Measurements from ENCODE around the gene ZNF277. TPM values are rescaled to one million over a fixed set of nuclear protein-coding genes. Genes with fewer than 3 reads are reported as not detected.

Gene ZNF277
- total RNA-seq, 4 donors from 2014 or later, result 19.5 to 27.1 (median 25.7) TPM

DNA sequence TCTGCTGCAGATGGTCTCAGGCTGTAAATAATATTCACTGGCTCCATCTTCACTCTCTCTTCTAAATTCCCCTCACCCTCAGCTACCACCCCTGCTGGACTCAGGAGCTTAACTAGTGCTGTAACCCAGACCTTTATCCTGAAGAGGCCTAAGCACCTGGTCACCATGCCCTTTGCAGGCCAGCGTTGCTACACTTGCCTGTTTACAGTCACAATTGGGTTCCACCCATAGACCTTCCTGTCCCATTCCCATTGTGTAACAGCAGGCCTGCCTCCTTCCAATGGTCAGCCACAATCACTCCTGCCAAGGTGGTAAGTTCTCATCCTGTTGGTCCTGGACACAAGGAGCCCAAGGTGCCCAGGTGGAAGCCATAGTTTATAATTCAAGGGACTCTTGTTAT is 157.9 kb downstream of the ZNF277 start:
- DNase-seq (ENCODE audit: extremely low spot score), result no peak
- Histone ChIP-seq H3K9me3 (no peaks in the 10 kb centered on the region), H3K27ac (replicated peaks in 1 of 4) (no peak overlapping the region), H3K4me1 (peaks cover 0 to 14% (median 1%) of the 10 kb centered on the region in 4 donors), H3K27me3 (no peaks in the 10 kb centered on the region), H3K4me3 (no peak overlapping the region), H3K36me3 (no peaks in the 10 kb centered on the region)
- WGBS, result 100% methylated on average over 1 of the region's 1 CpG
- TF ChIP-seq EP300 (IDR thresholded peaks at IDR 0.05), result no peak
- TF ChIP-seq POLR2A (IDR thresholded peaks at IDR 0.05; ENCODE audit: low read depth), result no peak
- TF ChIP-seq, protein P1, sequence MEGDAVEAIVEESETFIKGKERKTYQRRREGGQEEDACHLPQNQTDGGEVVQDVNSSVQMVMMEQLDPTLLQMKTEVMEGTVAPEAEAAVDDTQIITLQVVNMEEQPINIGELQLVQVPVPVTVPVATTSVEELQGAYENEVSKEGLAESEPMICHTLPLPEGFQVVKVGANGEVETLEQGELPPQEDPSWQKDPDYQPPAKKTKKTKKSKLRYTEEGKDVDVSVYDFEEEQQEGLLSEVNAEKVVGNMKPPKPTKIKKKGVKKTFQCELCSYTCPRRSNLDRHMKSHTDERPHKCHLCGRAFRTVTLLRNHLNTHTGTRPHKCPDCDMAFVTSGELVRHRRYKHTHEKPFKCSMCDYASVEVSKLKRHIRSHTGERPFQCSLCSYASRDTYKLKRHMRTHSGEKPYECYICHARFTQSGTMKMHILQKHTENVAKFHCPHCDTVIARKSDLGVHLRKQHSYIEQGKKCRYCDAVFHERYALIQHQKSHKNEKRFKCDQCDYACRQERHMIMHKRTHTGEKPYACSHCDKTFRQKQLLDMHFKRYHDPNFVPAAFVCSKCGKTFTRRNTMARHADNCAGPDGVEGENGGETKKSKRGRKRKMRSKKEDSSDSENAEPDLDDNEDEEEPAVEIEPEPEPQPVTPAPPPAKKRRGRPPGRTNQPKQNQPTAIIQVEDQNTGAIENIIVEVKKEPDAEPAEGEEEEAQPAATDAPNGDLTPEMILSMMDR (IDR thresholded peaks at IDR 0.05), result no peak
- TF ChIP-seq POLR2AphosphoS5 (IDR thresholded peaks at IDR 0.05), result no peak
- intact Hi-C loops (cut with DNase I), result no loop called here

DNA sequence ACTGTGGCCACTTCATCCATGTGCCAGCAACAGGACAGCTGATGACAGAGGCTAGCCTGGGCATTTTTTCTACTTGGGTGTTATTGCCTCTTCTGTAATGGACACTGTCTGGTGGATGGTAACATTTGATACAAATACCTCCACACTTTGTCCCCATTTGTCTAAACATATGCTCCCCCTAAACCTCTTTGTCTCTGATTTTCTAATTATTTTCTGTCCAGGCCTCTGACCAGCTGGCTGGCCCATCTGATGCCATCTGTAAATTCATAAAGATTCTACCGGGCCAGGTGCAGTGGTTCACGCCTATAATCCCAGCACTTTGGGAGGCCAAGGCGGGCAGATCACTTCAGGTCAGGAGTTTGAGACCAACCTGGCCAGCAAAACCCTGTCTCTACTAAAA is 159.1 kb downstream of the ZNF277 start:
- intact Hi-C loops (cut with DNase I), result no loop called here
- 100% methylated on average over 3 of the region's 3 CpGs for WGBS
- H3K27me3 ChIP-seq, result no peaks in the 10 kb centered on the region
- no peak overlapping the region for H3K4me3 ChIP-seq
- H3K27ac ChIP-seq (replicated peaks in 1 of 4), result no peak overlapping the region
- H3K36me3 ChIP-seq, result no peaks in the 10 kb centered on the region
- peaks cover 0 to 8% (median 1%) of the 10 kb centered on the region in 4 donors for H3K4me1 ChIP-seq
- no peak for DNase-seq (ENCODE audit: extremely low spot score)
- no peaks in the 10 kb centered on the region for H3K9me3 ChIP-seq
- TF ChIP-seq POLR2A (IDR thresholded peaks at IDR 0.05; ENCODE audit: low read depth), result no peak
- TF ChIP-seq POLR2AphosphoS5 (IDR thresholded peaks at IDR 0.05), result no peak
- TF ChIP-seq, protein P1 (IDR thresholded peaks at IDR 0.05), result no peak
- no peak for TF ChIP-seq EP300 (IDR thresholded peaks at IDR 0.05)

DNA sequence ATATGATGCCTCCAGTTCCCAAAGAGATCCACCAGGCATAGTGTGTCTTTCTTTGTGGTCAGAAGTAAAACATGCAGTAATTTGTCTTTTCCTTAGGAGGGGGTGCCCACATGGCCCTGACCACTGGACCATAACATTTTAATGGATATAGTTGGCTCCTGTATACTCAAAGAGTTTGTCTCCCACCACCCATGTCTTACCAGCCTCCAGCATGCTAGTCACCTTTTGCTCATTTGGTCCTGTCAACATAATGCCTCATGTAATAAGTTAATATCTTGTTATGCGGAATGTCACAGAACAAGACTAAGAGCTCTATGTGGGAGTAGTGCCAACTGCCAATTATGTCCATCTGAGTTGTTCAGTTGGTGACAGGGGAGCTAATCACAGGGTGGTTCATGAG is 160.4 kb downstream of the ZNF277 start:
- no peak overlapping the region for H3K27ac ChIP-seq (replicated peaks in 1 of 4)
- no peak overlapping the region for H3K4me3 ChIP-seq
- H3K4me1 ChIP-seq, result no peaks in the 10 kb centered on the region
- no peaks in the 10 kb centered on the region for H3K36me3 ChIP-seq
- H3K9me3 ChIP-seq, result no peaks in the 10 kb centered on the region
- TF ChIP-seq POLR2AphosphoS5 (IDR thresholded peaks at IDR 0.05), result no peak
- TF ChIP-seq, protein P1 (IDR thresholded peaks at IDR 0.05), result no peak
- TF ChIP-seq EP300 (IDR thresholded peaks at IDR 0.05), result no peak
- TF ChIP-seq POLR2A (IDR thresholded peaks at IDR 0.05; ENCODE audit: low read depth), result no peak
- WGBS, result 100% methylated on average over 1 of the region's 1 CpG
- no peaks in the 10 kb centered on the region for H3K27me3 ChIP-seq
- intact Hi-C loops (cut with DNase I), result no loop called here
- DNase-seq (ENCODE audit: extremely low spot score), result no peak

DNA sequence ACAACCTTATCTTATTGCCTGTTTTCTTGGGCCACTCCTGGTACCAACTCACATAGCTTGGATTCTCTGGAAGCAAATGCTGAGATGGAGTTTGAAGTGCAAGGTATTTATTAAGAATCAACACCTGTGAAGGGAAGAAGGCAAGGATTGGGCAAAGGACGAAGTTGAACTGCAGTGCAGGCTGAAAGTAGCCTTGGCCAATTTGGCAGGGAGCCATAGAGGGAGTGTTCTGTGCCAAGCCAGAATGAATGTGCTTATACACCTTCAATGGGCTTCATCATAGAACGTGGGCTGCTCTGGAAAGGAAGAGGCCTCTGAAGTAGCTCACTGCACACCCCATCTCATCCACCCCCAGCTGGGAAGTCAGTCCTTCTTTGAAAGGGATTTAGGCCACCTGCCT is 163.9 kb downstream of the ZNF277 start:
- H3K9me3 ChIP-seq, result no peaks in the 10 kb centered on the region
- DNase-seq (ENCODE audit: extremely low spot score), result no peak
- no peak overlapping the region for H3K4me3 ChIP-seq
- intact Hi-C loops (cut with DNase I), result no loop called here
- no peaks in the 10 kb centered on the region for H3K27me3 ChIP-seq
- H3K27ac ChIP-seq (replicated peaks in 1 of 4), result no peak overlapping the region
- TF ChIP-seq, protein P1 (IDR thresholded peaks at IDR 0.05), result no peak
- no peaks in the 10 kb centered on the region for H3K36me3 ChIP-seq
- WGBS, result 59% methylated on average over 2 of the region's 2 CpGs
- H3K4me1 ChIP-seq, result no peaks in the 10 kb centered on the region

DNA sequence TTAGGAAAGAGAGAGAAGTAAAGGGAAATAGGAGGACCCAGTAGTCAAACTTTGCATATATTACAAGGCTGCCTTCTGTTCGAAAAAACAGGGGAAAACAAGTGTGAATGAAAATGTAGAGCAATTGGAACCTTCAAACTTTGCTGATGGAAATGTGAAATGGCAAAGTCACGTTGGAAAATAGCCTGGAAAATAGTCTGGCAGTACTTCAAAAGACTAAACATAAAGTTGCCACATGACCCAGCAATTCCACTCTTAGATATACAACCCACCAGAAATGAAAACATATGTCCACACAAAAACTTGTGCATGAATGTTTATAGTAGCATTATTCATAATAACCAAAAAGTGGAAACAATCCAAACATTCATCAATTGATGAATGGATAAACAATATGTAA is 165.2 kb downstream of the ZNF277 start:
- Histone ChIP-seq H3K4me1 (no peaks in the 10 kb centered on the region), H3K9me3 (no peaks in the 10 kb centered on the region), H3K4me3 (no peak overlapping the region), H3K27me3 (no peaks in the 10 kb centered on the region), H3K27ac (replicated peaks in 1 of 4) (no peak overlapping the region), H3K36me3 (no peaks in the 10 kb centered on the region)
- 48% methylated on average over 2 of the region's 2 CpGs for WGBS
- TF ChIP-seq, protein P1 (IDR thresholded peaks at IDR 0.05), result no peak
- no peak for TF ChIP-seq POLR2AphosphoS5 (IDR thresholded peaks at IDR 0.05)
- TF ChIP-seq EP300 (IDR thresholded peaks at IDR 0.05), result no peak
- TF ChIP-seq POLR2A (IDR thresholded peaks at IDR 0.05; ENCODE audit: low read depth), result no peak
- peak; percentile 7 for DNase-seq (ENCODE audit: extremely low spot score)
- intact Hi-C loops (cut with DNase I), result no loop called here

All from esophagus muscularis mucosa (tissue), 4 donors.